ENCODE data around the gene ISM1. TPM values are rescaled to one million over a fixed set of nuclear protein-coding genes. Genes with fewer than 3 reads are reported as not detected.

Gene ISM1
- total and polyA plus RNA-seq, 8 donors, result 0.25 to 14.3 (median 0.97) TPM; not detected in 2

DNA sequence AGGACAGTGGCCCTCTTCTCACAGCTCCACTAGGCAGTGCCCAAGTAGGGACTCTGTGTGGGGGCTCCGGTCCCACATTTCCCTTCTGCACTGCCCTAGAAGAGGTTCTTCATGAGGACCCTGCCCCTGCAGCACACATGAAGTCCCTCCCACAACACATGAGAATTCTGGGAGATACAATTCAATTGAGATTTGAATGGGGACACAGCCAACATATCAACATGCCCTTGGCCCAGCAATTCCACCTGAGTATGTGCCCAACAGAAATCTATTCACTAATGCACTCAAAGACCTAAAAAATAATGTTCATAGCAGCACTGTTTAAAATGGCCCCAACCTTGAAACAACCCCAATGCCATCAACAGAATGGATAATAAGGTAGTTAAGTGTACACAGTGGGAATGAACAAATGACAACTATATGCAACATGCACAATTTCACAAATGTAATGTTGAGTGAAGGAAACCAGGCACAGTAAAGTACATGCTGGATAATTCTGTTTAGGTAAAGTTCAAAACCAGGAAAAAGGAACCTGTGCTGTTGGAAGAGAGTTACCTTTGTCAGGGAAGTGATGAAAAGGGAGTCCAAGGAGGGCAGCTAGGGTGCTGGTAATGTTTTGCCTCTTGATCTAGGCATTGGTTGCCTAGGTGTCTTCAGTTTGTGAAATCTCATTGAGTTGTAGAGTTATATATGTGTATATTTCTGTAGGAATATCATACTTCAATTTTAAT is 16.1 kb downstream of the ISM1 start:
- Histone ChIP-seq H3K9me3 (no peaks in the 10 kb centered on the region), H3K27ac (no peak overlapping the region), H3K4me1 (no peaks in the 10 kb centered on the region), H3K4me3 (no peak overlapping the region), H3K27me3 (no peaks in the 10 kb centered on the region), H3K36me3 (no peaks in the 10 kb centered on the region)
- 71 to 100% (median 94%) methylated on average over 1 of the region's 1 CpG for WGBS, 5 donors
- no peak for DNase-seq
- intact Hi-C loops (cut with DNase I; ENCODE audit: low total_unique reads), result no loop called here
- TF ChIP-seq POLR2AphosphoS5 (IDR thresholded peaks at IDR 0.05) (no peak), EP300 (IDR thresholded peaks at IDR 0.05) (no peak), POLR2A (IDR thresholded peaks at IDR 0.05) (no peak)
- TF ChIP-seq, protein P1, sequence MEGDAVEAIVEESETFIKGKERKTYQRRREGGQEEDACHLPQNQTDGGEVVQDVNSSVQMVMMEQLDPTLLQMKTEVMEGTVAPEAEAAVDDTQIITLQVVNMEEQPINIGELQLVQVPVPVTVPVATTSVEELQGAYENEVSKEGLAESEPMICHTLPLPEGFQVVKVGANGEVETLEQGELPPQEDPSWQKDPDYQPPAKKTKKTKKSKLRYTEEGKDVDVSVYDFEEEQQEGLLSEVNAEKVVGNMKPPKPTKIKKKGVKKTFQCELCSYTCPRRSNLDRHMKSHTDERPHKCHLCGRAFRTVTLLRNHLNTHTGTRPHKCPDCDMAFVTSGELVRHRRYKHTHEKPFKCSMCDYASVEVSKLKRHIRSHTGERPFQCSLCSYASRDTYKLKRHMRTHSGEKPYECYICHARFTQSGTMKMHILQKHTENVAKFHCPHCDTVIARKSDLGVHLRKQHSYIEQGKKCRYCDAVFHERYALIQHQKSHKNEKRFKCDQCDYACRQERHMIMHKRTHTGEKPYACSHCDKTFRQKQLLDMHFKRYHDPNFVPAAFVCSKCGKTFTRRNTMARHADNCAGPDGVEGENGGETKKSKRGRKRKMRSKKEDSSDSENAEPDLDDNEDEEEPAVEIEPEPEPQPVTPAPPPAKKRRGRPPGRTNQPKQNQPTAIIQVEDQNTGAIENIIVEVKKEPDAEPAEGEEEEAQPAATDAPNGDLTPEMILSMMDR (IDR thresholded peaks at IDR 0.05), result no peak

DNA sequence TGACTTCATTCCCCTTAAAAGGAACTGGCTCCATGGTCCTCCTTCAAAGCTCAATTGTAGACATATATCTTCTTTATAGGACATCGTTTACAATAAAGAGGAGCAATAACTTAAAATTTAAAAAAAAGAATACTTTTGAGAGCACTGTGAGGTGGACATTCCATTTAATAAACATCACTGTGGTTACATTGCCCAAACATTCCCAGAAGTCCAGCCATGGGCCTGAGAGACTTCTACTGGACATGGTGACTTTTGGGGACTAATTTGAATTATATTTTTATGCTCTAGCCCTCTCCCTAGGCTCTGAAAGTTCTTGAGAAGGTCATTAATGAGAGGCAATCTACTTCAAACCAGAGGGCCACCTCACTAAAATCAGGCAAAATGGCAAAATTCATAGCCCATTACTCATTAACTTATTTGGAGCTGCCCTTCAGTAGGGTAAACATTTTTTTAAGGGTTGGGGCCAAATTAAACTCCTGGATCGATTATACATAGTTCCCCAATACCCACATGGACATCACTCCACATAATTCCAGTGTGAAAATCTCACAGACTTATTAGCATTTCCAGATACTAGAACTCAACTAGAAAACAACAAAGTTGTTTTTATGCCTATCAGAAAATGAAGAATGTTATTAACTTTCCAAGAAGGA is 17.1 kb downstream of the ISM1 start:
- H3K27me3 ChIP-seq, result no peaks in the 10 kb centered on the region
- DNase-seq, result no peak
- H3K4me1 ChIP-seq, result no peaks in the 10 kb centered on the region
- TF ChIP-seq EP300 (IDR thresholded peaks at IDR 0.05), result no peak
- TF ChIP-seq, protein P1 (IDR thresholded peaks at IDR 0.05), result no peak
- no peak for TF ChIP-seq POLR2A (IDR thresholded peaks at IDR 0.05)
- no peak for TF ChIP-seq POLR2AphosphoS5 (IDR thresholded peaks at IDR 0.05)
- H3K27ac ChIP-seq, result no peak overlapping the region
- H3K36me3 ChIP-seq, result no peaks in the 10 kb centered on the region
- H3K9me3 ChIP-seq, result no peaks in the 10 kb centered on the region
- intact Hi-C loops (cut with DNase I; ENCODE audit: low total_unique reads), result no loop called here
- 69 to 81% (median 77%) methylated on average over 2 of the region's 2 CpGs for WGBS, 5 donors
- H3K4me3 ChIP-seq, result no peak overlapping the region

GRCh38 chr20:13243826-13244376 is 22.8 kb downstream of the ISM1 start:
- H3K36me3 ChIP-seq, result no peaks in the 10 kb centered on the region
- no peak for DNase-seq
- no peaks in the 10 kb centered on the region for H3K27me3 ChIP-seq
- no peaks in the 10 kb centered on the region for H3K4me1 ChIP-seq
- TF ChIP-seq EP300 (IDR thresholded peaks at IDR 0.05) (no peak), POLR2AphosphoS5 (IDR thresholded peaks at IDR 0.05) (no peak), POLR2A (IDR thresholded peaks at IDR 0.05) (no peak)
- TF ChIP-seq, protein P1 (IDR thresholded peaks at IDR 0.05), result no peak
- H3K9me3 ChIP-seq, result no peaks in the 10 kb centered on the region
- no peak overlapping the region for H3K4me3 ChIP-seq
- H3K27ac ChIP-seq, result no peak overlapping the region
- 68 to 86% (median 77%) methylated on average over 2 of the region's 2 CpGs for WGBS, 5 donors
- intact Hi-C loops (cut with DNase I; ENCODE audit: low total_unique reads), result loop anchor here (10.0 kb wide), 1 partner anchor 59 kb away; no protein-coding TSS in a partner anchor

DNA sequence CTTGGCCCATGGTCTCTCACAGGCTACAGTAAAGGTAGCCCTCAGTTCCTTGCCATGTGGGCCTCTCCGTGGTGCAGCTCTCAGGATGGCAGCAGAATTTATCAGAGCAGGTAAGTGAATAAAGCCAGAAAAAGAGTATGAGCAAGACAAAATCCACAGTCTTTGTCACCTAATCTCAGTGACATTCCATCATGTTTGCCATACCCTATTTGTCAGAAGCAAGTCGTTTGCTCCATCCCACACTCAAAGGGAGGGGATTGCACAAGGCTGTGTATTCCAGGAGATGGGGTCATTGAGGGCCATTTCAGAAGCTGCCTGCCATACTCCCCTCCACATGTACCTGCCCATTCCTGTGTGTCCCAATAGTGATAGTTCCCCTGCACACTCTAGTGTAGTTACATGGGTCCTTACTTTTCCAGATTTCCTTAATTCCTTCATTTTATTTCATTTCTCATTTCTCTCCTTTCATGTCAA is 24.2 kb downstream of the ISM1 start:
- no peak overlapping the region for H3K27ac ChIP-seq
- H3K9me3 ChIP-seq, result no peaks in the 10 kb centered on the region
- H3K4me3 ChIP-seq, result no peak overlapping the region
- no peak for TF ChIP-seq POLR2A (IDR thresholded peaks at IDR 0.05)
- TF ChIP-seq, protein P1 (IDR thresholded peaks at IDR 0.05), result no peak
- TF ChIP-seq EP300 (IDR thresholded peaks at IDR 0.05), result no peak
- no peak for TF ChIP-seq POLR2AphosphoS5 (IDR thresholded peaks at IDR 0.05)
- H3K4me1 ChIP-seq, result no peaks in the 10 kb centered on the region
- no peaks in the 10 kb centered on the region for H3K36me3 ChIP-seq
- 52 to 63% (median 58%) methylated on average over 2 of the region's 2 CpGs for WGBS, 5 donors
- intact Hi-C loops (cut with DNase I; ENCODE audit: low total_unique reads), result loop anchor here (10.0 kb wide), 1 partner anchor 60 kb away; no protein-coding TSS in a partner anchor
- no peaks in the 10 kb centered on the region for H3K27me3 ChIP-seq
- DNase-seq, result no peak

Data from stomach (tissue), 9 donors.